HCT116 (cell line): ENCODE results near the gene NDUFC2. TPM values are rescaled to one million over a fixed set of nuclear protein-coding genes. Genes with fewer than 3 reads are reported as not detected.

Experiments
- ATAC-seq: fragments of 200-7000 bp; cut with Tn5 transposase; 2 replicates; pipeline ENCODE4 v1.9.1; 2020; ENCODE audit warnings: mild to moderate bottlenecking, moderate library complexity
- BruUV-seq: library from RNA; stranded (reverse); fragments of 400-500 nt; replicated peaks from 2 replicates; lab custom pipeline; 2021; lab: Mats Ljungman, UMichigan
- CTCF ChIA-PET: fragments of 300-600 bp; sonication (Branson Sonifier 250); formaldehyde crosslinking; loops from one replicate; lab custom pipeline; 2021; ENCODE audit warnings: antibody characterized with exemption; lab: Charles Lee
- POLR2A ChIA-PET: fragments of 300-600, 350-600 bp; sonication (Branson Sonifier 250); formaldehyde crosslinking; loops from one replicate; lab custom pipeline; 2021; ENCODE audit warnings: antibody characterized with exemption; lab: Charles Lee
- RAD21 ChIA-PET, 2 experiments: fragments of 300-600 bp; sonication (Branson Sonifier 250); formaldehyde crosslinking; loops; one replicate each; lab custom pipeline; 2023; ENCODE audit warnings: low total read pairs in 2 of 2; ENCODE audit not compliant: uncharacterized antibody in 2 of 2, unreplicated experiment in 2 of 2, low non-redundant PET in 1 of 2; lab: Charles Lee
- DNase-seq: peaks from one replicate; pipeline ENCODE4 v3.0.0-alpha.2; 2010; ENCODE audit warnings: low read depth, low spot score
- H2AFZ ChIP-seq: fragments of 200-600 bp; shearing (Covaris generic), sonication (generic); 2 replicates; pipeline ENCODE4 v1.6.1; 2017; ENCODE audit warnings: low read depth, mixed run types, mixed read lengths, antibody characterized with exemption, low read length; ENCODE audit not compliant: poor library complexity, severe bottlenecking
- H3K27ac ChIP-seq: 2 replicates; pipeline ENCODE4 v1.5.1; 2012; ENCODE audit warnings: low read depth, low read length
- H3K27me3 ChIP-seq: fragments of 200-600 bp; sonication (generic); 2 replicates; pipeline ENCODE4 v1.6.1; 2016; ENCODE audit warnings: mixed run types, low read length, mixed read lengths; ENCODE audit not compliant: insufficient read depth
- H3K36me3 ChIP-seq, 2 experiments: fragments of 200-500 bp in 1 of 2; fragments of 200-600 bp in 1 of 2; sonication (Bioruptor generic) in 1 of 2; sonication (generic) in 1 of 2; 2 replicates each; pipeline versions ENCODE4 v1.5.1 to v1.6.1; 2014 to 2016; ENCODE audit warnings: low read length in 2 of 2, inconsistent platforms in 1 of 2, mixed read lengths in 1 of 2, mixed run types in 1 of 2; ENCODE audit not compliant: insufficient read depth in 2 of 2, control insufficient read depth in 1 of 2
- H3K4me1 ChIP-seq, 2 experiments: fragments of 200-600 bp in 1 of 2; sonication (generic) in 1 of 2; 2 replicates each; pipeline versions ENCODE4 v1.5.1 to v1.6.1; 2012 to 2017; ENCODE audit warnings: low read length in 2 of 2, inconsistent platforms in 1 of 2, mild to moderate bottlenecking in 1 of 2, mixed read lengths in 1 of 2, mixed run types in 1 of 2, moderate library complexity in 1 of 2; ENCODE audit not compliant: insufficient read depth in 2 of 2, control insufficient read depth in 1 of 2
- H3K4me2 ChIP-seq: fragments of 200-600 bp; sonication (generic); 2 replicates; pipeline ENCODE4 v1.6.1; 2017; ENCODE audit warnings: mixed run types, low read length, mixed read lengths
- H3K4me3 ChIP-seq, 2 experiments: fragments of 200-600 bp in 1 of 2; sonication (generic) in 1 of 2; replicated peaks in 1 of 2; 2 replicates each; pipeline ENCODE4 v1.5.1; 2011 to 2016; ENCODE audit warnings: low read length in 2 of 2, control low read depth in 1 of 2, low read depth in 1 of 2, mild to moderate bottlenecking in 1 of 2, mixed read lengths in 1 of 2, mixed run types in 1 of 2
- H3K79me2 ChIP-seq: fragments of 200-600 bp; sonication (generic); 2 replicates; pipeline ENCODE4 v1.6.1; 2017; ENCODE audit warnings: mild to moderate bottlenecking, mixed run types, low read length, moderate library complexity, mixed read lengths; ENCODE audit not compliant: insufficient read depth
- H3K9ac ChIP-seq: fragments of 200-600 bp; sonication (generic); 2 replicates; pipeline ENCODE4 v1.6.1; 2016; ENCODE audit warnings: low read length, mixed read lengths
- H3K9me2 ChIP-seq: fragments of 200-600 bp; sonication (generic), shearing (Covaris generic); 2 replicates; pipeline ENCODE4 v1.6.1; 2017; ENCODE audit warnings: mixed run types, mild to moderate bottlenecking, moderate library complexity; ENCODE audit not compliant: insufficient read depth
- H3K9me3 ChIP-seq, 2 experiments: fragments of 200-500 bp in 1 of 2; fragments of 200-600 bp in 1 of 2; sonication (Bioruptor generic) in 1 of 2; sonication (generic) in 1 of 2; 2 replicates each; pipeline ENCODE4 v1.6.1; 2014 to 2017; ENCODE audit warnings: low read length in 2 of 2, mixed read lengths in 2 of 2, inconsistent platforms in 1 of 2, low read depth in 1 of 2, mild to moderate bottlenecking in 1 of 2, mixed run types in 1 of 2, moderate library complexity in 1 of 2; ENCODE audit not compliant: control insufficient read depth in 1 of 2, insufficient read depth in 1 of 2
- H4K20me1 ChIP-seq: fragments of 200-600 bp; sonication (generic), shearing (Covaris generic); 2 replicates; pipeline ENCODE4 v1.6.1; 2017; ENCODE audit warnings: mixed run types, mild to moderate bottlenecking, moderate library complexity; ENCODE audit not compliant: insufficient read depth
- ATF3 ChIP-seq: IDR thresholded peaks from 2 replicates; pipeline ENCODE4 v1.6.1; 2012
- CBX3 ChIP-seq: IDR thresholded peaks from 2 replicates; pipeline ENCODE4 v1.6.1; 2012; ENCODE audit warnings: low read depth
- EGR1 ChIP-seq: IDR thresholded peaks from 2 replicates; pipeline ENCODE4 v1.6.1; 2012; ENCODE audit warnings: low read depth
- EZH2 ChIP-seq: fragments of 200-600 bp; sonication (generic); IDR thresholded peaks from 2 replicates; pipeline ENCODE4 v1.6.1; 2017; ENCODE audit warnings: antibody characterized with exemption, mixed run types
- EZH2phosphoT487 ChIP-seq: fragments of 200-600 bp; IDR thresholded peaks from 2 replicates; pipeline ENCODE4 v1.6.1; 2018; ENCODE audit warnings: antibody characterized with exemption, borderline replicate concordance
- SIN3A ChIP-seq: IDR thresholded peaks from 2 replicates; pipeline ENCODE4 v1.6.1; 2012; ENCODE audit warnings: low read depth
- SP1 ChIP-seq: IDR thresholded peaks from 2 replicates; pipeline ENCODE4 v1.6.1; 2012; ENCODE audit warnings: low read depth
- SRF ChIP-seq: IDR thresholded peaks from 2 replicates; pipeline ENCODE4 v1.6.1; 2012; ENCODE audit warnings: low read depth
- ZFX ChIP-seq: fragments of 450-650 bp; IDR thresholded peaks from 2 replicates; pipeline ENCODE4 v1.6.1; 2017
- intact Hi-C: fragments of 100-400 bp; cut with micrococcal nuclease; formaldehyde crosslinking; loops from 2 replicates; pipeline ENCODE4 v1.10.0; 2022
- total RNA-seq: library from RNA; stranded (reverse); gene quantifications from one replicate; pipeline ENCODE4 v1.2.1, GENCODE V29; 2021; ENCODE audit not compliant: unreplicated experiment
- TF ChIP-seq, protein P1 (sequence below): IDR thresholded peaks from 2 replicates; pipeline ENCODE4 v1.6.1; 2012; ENCODE audit warnings: low read depth

The NDUFC2 gene
- total RNA-seq, 1 experiment from 2014 or later: 225 TPM

- Histone ChIP-seq H4K20me1 (no peaks in the 10 kb centered on the region), H3K36me3 (no peaks in the 10 kb centered on the region), H3K27me3 (no peaks in the 10 kb centered on the region), H3K9me2 (no peaks in the 10 kb centered on the region), H3K79me2 (no peaks in the 10 kb centered on the region), H3K27ac (no peak overlapping the region), H3K9me3 (no peaks in the 10 kb centered on the region), H2AFZ (peak overlapping the region; percentile 99), H3K4me1 (peaks cover 5 to 21% of the 10 kb centered on the region in 2 experiments), H3K4me3 (no peak overlapping the region), H3K4me2 (peak overlapping the region; percentile 68), H3K9ac (no peak overlapping the region)
- no TSS peak for BruUV-seq
- ChIA-PET CTCF (interaction anchor here (0.7 to 2.6 kb wide), 7 partner anchors 12 to 270 kb away, joined by 3 to 10 read pairs (median 5); partner anchors contain the start of genes ALG8 and INTS4), RAD21 (no interaction called here), POLR2A (no interaction called here)
- ATAC-seq (peak; percentile 62), DNase-seq (no peak)
- intact Hi-C loops: loop anchor here (2.0 to 5.0 kb wide), 2 partner anchors 224 to 270 kb away; partner anchors contain the start of genes AAMDC and RSF1
- no peak for TF ChIP-seq SIN3A
- TF ChIP-seq EZH2phosphoT487: no peak
- TF ChIP-seq SRF: no peak
- no peak for TF ChIP-seq EGR1
- no peak for TF ChIP-seq ZFX
- TF ChIP-seq EZH2: no peak
- TF ChIP-seq ATF3: no peak
- no peak for TF ChIP-seq SP1
- TF ChIP-seq CBX3: no peak
- TF ChIP-seq, protein P1, sequence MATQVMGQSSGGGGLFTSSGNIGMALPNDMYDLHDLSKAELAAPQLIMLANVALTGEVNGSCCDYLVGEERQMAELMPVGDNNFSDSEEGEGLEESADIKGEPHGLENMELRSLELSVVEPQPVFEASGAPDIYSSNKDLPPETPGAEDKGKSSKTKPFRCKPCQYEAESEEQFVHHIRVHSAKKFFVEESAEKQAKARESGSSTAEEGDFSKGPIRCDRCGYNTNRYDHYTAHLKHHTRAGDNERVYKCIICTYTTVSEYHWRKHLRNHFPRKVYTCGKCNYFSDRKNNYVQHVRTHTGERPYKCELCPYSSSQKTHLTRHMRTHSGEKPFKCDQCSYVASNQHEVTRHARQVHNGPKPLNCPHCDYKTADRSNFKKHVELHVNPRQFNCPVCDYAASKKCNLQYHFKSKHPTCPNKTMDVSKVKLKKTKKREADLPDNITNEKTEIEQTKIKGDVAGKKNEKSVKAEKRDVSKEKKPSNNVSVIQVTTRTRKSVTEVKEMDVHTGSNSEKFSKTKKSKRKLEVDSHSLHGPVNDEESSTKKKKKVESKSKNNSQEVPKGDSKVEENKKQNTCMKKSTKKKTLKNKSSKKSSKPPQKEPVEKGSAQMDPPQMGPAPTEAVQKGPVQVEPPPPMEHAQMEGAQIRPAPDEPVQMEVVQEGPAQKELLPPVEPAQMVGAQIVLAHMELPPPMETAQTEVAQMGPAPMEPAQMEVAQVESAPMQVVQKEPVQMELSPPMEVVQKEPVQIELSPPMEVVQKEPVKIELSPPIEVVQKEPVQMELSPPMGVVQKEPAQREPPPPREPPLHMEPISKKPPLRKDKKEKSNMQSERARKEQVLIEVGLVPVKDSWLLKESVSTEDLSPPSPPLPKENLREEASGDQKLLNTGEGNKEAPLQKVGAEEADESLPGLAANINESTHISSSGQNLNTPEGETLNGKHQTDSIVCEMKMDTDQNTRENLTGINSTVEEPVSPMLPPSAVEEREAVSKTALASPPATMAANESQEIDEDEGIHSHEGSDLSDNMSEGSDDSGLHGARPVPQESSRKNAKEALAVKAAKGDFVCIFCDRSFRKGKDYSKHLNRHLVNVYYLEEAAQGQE: no peak
Measured at GRCh38 chr11:78046486-78046854, 33.2 kb downstream of the NDUFC2 start.
